BLaER1 treated with 17β-estradiol and CSF1 and Interleukin-3, amounts not matched to agents 10 nM and 100 nM (cell line): ENCODE data around the gene CD226.
"Not testable (repeated sequence)": the region's sequence is repeated elsewhere in the genome, so short reads cannot be mapped to it uniquely, and the experiment has no call there.

Experiments
- H3K27ac ChIP-seq, 11 experiments: shearing (Covaris generic); formaldehyde crosslinking; 2 replicates each; pipeline ENCODE4 v1.8.1; 2022
- H3K27me3 ChIP-seq, 11 experiments: shearing (Covaris generic); formaldehyde crosslinking; 2 replicates each; pipeline ENCODE4 v1.8.1; 2022
- H3K36me3 ChIP-seq, 11 experiments: shearing (Covaris generic); formaldehyde crosslinking; 2 replicates each; pipeline ENCODE4 v1.8.1; 2022
- H3K4me1 ChIP-seq, 10 experiments: shearing (Covaris generic); formaldehyde crosslinking; 2 replicates each; pipeline ENCODE4 v1.8.1; 2022
- H3K4me2 ChIP-seq, 11 experiments: shearing (Covaris generic); formaldehyde crosslinking; 2 replicates each; pipeline ENCODE4 v1.8.1; 2022
- H3K4me3 ChIP-seq, 10 experiments: shearing (Covaris generic); formaldehyde crosslinking; 2 replicates each; pipeline ENCODE4 v1.8.1; 2022
- H3K9ac ChIP-seq, 11 experiments: shearing (Covaris generic); formaldehyde crosslinking; 2 replicates each; pipeline ENCODE4 v1.8.1; 2022
- H3K9me3 ChIP-seq, 11 experiments: shearing (Covaris generic); formaldehyde crosslinking; replicated peaks in 1 of 11; 2 replicates each; pipeline ENCODE4 v1.8.1; 2022
- H4K20me1 ChIP-seq, 11 experiments: shearing (Covaris generic); formaldehyde crosslinking; 2 replicates each; pipeline ENCODE4 v1.8.1; 2022
- Cebpa-rat ChIP-seq, 11 experiments: shearing (Covaris generic); IDR thresholded peaks; 2 replicates each; pipeline ENCODE4 v1.8.1; 2022

The CD226 gene

DNA sequence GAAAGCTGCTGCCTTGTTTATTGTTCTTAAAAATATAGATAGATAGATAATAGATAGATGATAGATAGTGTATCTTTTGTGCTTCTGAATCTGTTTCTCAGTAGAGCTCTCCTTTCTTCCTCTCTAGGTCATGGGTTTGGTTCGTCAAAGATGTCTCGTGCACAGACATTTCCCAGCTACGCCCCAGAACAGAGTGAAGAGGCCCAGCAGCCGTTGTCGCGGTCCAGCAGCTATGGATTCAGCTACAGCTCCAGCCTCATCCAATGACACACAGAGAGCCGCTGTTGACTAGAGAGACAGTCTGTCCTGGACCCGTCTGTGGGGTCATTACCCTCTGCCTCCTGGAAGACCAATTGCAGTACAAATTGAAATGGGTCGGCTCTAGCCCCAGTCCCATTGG, 106.6 kb downstream of the CD226 start:
- Histone ChIP-seq H3K4me2 (no peak overlapping the region), H4K20me1 (no peaks in the 10 kb centered on the region), H3K4me1 (no peaks in the 10 kb centered on the region), H3K36me3 (no peaks in the 10 kb centered on the region), H3K27me3 (no peaks in the 10 kb centered on the region), H3K27ac (no peak overlapping the region), H3K4me3 (no peak overlapping the region), H3K9ac (no peak overlapping the region), H3K9me3 (peaks cover 0 to 5% (median 0%) of the 10 kb centered on the region in 11 experiments; a peak in 1 of 22 replicates)
- TF ChIP-seq Cebpa-rat (IDR thresholded peaks at IDR 0.05) = no peak

GRCh38 chr18:69840445-69840844, 107.2 kb downstream of the CD226 start:
- H3K36me3 ChIP-seq = no peaks in the 10 kb centered on the region
- no peak overlapping the region for H3K9ac ChIP-seq
- H3K4me1 ChIP-seq = no peaks in the 10 kb centered on the region
- no peak overlapping the region for H3K4me2 ChIP-seq
- no peak for TF ChIP-seq Cebpa-rat (IDR thresholded peaks at IDR 0.05)
- no peak overlapping the region for H3K4me3 ChIP-seq
- no peaks in the 10 kb centered on the region for H4K20me1 ChIP-seq
- H3K27me3 ChIP-seq = no peaks in the 10 kb centered on the region
- peaks cover 0 to 5% (median 0%) of the 10 kb centered on the region in 11 experiments; a peak in 1 of 22 replicates for H3K9me3 ChIP-seq
- H3K27ac ChIP-seq = no peak overlapping the region

DNA sequence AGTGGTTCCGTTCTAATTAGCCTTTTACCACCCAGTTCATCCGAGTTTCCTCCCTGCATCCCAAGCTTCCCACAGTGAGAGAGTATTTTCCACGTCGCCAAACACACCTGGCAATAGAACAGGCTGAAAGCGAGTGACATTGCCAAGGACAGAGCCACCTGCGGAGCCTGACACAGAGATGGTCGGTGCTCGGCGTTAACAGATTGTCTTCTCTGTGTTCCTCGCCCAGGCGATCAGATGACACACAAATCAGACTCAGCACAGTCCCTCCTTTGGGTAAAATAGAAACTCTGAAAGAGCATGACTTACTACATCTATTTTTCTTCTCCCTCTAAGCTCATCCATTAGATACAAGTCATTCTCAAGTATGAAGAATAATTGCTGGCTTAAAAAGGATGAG, 107.7 kb downstream of the CD226 start:
- Histone ChIP-seq H4K20me1 (no peaks in the 10 kb centered on the region), H3K27ac (no peak overlapping the region), H3K4me3 (no peak overlapping the region), H3K27me3 (no peaks in the 10 kb centered on the region), H3K9me3 (peaks cover 0 to 5% (median 0%) of the 10 kb centered on the region in 11 experiments; a peak in 1 of 22 replicates), H3K4me1 (no peaks in the 10 kb centered on the region), H3K9ac (no peak overlapping the region), H3K36me3 (no peaks in the 10 kb centered on the region), H3K4me2 (no peak overlapping the region)
- no peak for TF ChIP-seq Cebpa-rat (IDR thresholded peaks at IDR 0.05)

- Histone ChIP-seq H3K9ac (no peak overlapping the region), H3K27me3 (no peaks in the 10 kb centered on the region), H3K4me2 (no peak overlapping the region), H3K9me3 (peaks cover 0 to 5% (median 0%) of the 10 kb centered on the region in 11 experiments; a peak in 1 of 22 replicates), H3K36me3 (no peaks in the 10 kb centered on the region), H3K4me3 (no peak overlapping the region), H3K27ac (no peak overlapping the region), H3K4me1 (no peaks in the 10 kb centered on the region), H4K20me1 (no peaks in the 10 kb centered on the region)
- no peak for TF ChIP-seq Cebpa-rat (IDR thresholded peaks at IDR 0.05)
Observed at GRCh38 chr18:69839497-69839896, 108.2 kb downstream of the CD226 start.

DNA sequence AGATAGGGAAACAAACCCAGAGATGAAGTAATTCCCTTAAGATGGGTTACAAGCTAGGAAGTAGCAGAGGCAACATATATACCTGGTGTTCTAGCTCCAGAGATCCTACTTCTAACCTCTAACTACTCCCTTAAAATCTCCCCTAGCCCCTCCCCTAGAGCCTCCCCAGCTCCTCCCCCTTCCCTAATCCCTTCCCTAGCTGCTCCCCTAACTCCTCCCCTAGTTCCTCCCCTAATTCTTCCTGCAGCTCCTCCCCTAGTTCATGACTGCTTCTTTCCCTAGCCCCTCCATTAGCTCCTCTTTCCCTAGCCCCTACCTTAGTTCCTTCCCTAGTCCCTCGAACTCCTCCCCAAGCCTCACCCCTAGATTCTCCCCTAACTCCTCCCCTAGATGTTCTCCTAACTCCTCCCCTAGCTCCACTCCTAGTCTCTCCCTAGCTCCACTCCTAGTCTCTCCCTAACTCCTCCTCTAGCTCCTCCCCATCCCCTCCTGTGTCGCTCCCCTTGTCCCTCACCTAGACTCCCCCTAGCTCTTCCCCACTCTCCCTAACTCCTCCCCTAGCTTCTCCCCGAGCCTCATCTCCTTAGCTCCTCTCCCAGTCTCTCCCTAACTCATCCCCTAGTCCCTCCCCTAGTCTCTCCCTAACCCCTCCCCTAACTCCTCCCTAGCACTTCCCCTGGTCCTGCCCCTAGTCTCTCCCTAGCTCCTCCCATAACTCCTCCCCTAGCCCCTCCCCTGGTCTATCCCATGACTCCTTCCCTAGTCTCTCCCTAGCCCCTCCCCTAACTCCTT, 108.9 kb downstream of the CD226 start:
- no peak overlapping the region for H3K4me2 ChIP-seq
- no peaks in the 10 kb centered on the region for H3K27me3 ChIP-seq
- H3K4me1 ChIP-seq = no peaks in the 10 kb centered on the region
- no peak overlapping the region for H3K9ac ChIP-seq
- no peaks in the 10 kb centered on the region for H4K20me1 ChIP-seq
- TF ChIP-seq Cebpa-rat (IDR thresholded peaks at IDR 0.05) = no peak
- no peak overlapping the region for H3K27ac ChIP-seq
- peaks cover 0 to 5% (median 0%) of the 10 kb centered on the region in 11 experiments; a peak in 1 of 22 replicates for H3K9me3 ChIP-seq
- H3K4me3 ChIP-seq = no peak overlapping the region
- H3K36me3 ChIP-seq = no peaks in the 10 kb centered on the region

DNA sequence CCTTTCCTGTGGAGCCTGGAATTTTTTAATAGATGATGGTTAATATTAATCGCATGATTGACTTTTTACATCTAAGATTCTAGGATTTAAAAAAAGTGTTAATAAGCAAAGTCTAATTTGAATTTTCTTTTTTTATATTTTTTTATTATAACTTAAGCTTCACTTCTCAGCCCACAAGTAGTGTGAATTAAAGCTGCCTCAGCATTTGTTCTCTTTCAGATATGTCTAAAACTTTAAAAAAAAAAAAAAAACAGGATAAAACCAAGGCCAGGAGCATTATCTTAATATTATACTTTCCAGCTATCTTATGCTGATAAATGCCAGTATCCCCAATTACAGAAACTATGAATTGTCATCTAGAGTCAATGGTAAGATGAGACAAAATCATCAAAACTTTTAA, 109.7 kb downstream of the CD226 start:
- no peak overlapping the region for H3K4me2 ChIP-seq
- H3K27ac ChIP-seq = no peak overlapping the region
- no peaks in the 10 kb centered on the region for H3K27me3 ChIP-seq
- TF ChIP-seq Cebpa-rat (IDR thresholded peaks at IDR 0.05) = no peak
- no peak overlapping the region for H3K4me3 ChIP-seq
- H3K9me3 ChIP-seq = peaks cover 0 to 5% (median 0%) of the 10 kb centered on the region in 11 experiments; a peak in 1 of 22 replicates
- H3K4me1 ChIP-seq = no peaks in the 10 kb centered on the region
- H3K9ac ChIP-seq = no peak overlapping the region
- no peaks in the 10 kb centered on the region for H4K20me1 ChIP-seq
- no peaks in the 10 kb centered on the region for H3K36me3 ChIP-seq

GRCh38 chr18:69834980-69835379, 112.7 kb downstream of the CD226 start:
- not testable (repeated sequence) for H3K9me3 ChIP-seq, H3K27me3 ChIP-seq, H3K4me1 ChIP-seq, H3K9ac ChIP-seq, H4K20me1 ChIP-seq, H3K36me3 ChIP-seq, H3K4me2 ChIP-seq, H3K27ac ChIP-seq, H3K4me3 ChIP-seq

- Histone ChIP-seq H3K4me1 (no peaks in the 10 kb centered on the region), H4K20me1 (no peaks in the 10 kb centered on the region), H3K27me3 (no peaks in the 10 kb centered on the region), H3K36me3 (no peaks in the 10 kb centered on the region), H3K9ac (no peak overlapping the region), H3K9me3 (no peaks in the 10 kb centered on the region), H3K4me2 (no peak overlapping the region), H3K4me3 (no peak overlapping the region), H3K27ac (no peak overlapping the region)
- TF ChIP-seq Cebpa-rat (IDR thresholded peaks at IDR 0.05) = no peak
Observed at GRCh38 chr18:69830189-69830588, 117.5 kb downstream of the CD226 start.

DNA sequence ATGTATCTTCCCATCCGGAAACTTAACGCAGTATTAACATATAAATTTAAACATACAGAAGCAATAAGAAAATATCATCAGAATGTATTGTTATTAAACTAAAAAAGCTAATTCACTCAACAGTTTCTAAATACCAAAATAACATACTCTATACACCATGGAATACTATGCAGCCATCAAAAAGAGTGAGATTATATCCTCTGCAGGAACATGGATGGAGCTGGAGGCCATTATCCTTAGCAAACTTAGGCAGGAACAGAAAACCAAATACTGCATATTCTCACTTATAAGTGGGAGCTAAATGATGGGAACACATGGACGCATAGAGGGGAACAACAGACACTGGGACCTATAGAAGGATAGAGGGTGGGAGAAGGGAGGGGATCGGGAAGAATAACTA, 127.1 kb downstream of the CD226 start:
- no peak overlapping the region for H3K9ac ChIP-seq
- no peaks in the 10 kb centered on the region for H3K4me1 ChIP-seq
- no peak overlapping the region for H3K27ac ChIP-seq
- no peaks in the 10 kb centered on the region for H3K36me3 ChIP-seq
- peaks cover 0 to 4% (median 0%) of the 10 kb centered on the region in 11 experiments; a peak in 3 of 22 replicates for H3K9me3 ChIP-seq
- H3K4me2 ChIP-seq = no peak overlapping the region
- no peak overlapping the region for H3K4me3 ChIP-seq
- TF ChIP-seq Cebpa-rat (IDR thresholded peaks at IDR 0.05) = no peak
- no peaks in the 10 kb centered on the region for H3K27me3 ChIP-seq
- no peaks in the 10 kb centered on the region for H4K20me1 ChIP-seq

- peaks cover 0 to 5% (median 0%) of the 10 kb centered on the region in 11 experiments; a peak in 4 of 22 replicates for H3K9me3 ChIP-seq
- H3K27me3 ChIP-seq = no peaks in the 10 kb centered on the region
- H3K9ac ChIP-seq = no peak overlapping the region
- H3K36me3 ChIP-seq = no peaks in the 10 kb centered on the region
- H3K27ac ChIP-seq = no peak overlapping the region
- H4K20me1 ChIP-seq = no peaks in the 10 kb centered on the region
- no peak for TF ChIP-seq Cebpa-rat (IDR thresholded peaks at IDR 0.05)
- H3K4me1 ChIP-seq = peaks cover 0 to 10% (median 9%) of the 10 kb centered on the region in 10 experiments; a peak in 12 of 20 replicates
- no peak overlapping the region for H3K4me2 ChIP-seq
- H3K4me3 ChIP-seq = no peak overlapping the region
Observed at GRCh38 chr18:69819460-69819859, 128.2 kb downstream of the CD226 start.
